ENCODE data around the gene LRRC4C. TPM values are rescaled to one million over a fixed set of nuclear protein-coding genes. Genes with fewer than 3 reads are reported as not detected.

Gene LRRC4C
- total RNA-seq, 2 donors from 2014 or later, result 1.3 TPM; not detected in 1

GRCh38 chr11:41274831-41275230 lies 184.6 kb downstream of the LRRC4C start:
- WGBS, 2 donors, result 67 to 75% methylated on average over 8 of the region's 8 CpGs
- H3K4me3 ChIP-seq, result no peak overlapping the region
- DNase-seq, result no peak
- no peaks in the 10 kb centered on the region for H3K4me1 ChIP-seq
- H3K27me3 ChIP-seq, result no peaks in the 10 kb centered on the region
- intact Hi-C loops (cut with DNase I), result no loop called here
- H3K9me3 ChIP-seq, result no peaks in the 10 kb centered on the region
- no peak for ATAC-seq
- H3K36me3 ChIP-seq (replicated peaks in 1 of 2; ENCODE audit: insufficient read depth in 1 of 2, low read depth in 2 of 2), result no peaks in the 10 kb centered on the region
- H3K27ac ChIP-seq, result no peak overlapping the region
- no peak for TF ChIP-seq CTCF (IDR thresholded peaks at IDR 0.05)
- no peak for TF ChIP-seq POLR2A (IDR thresholded peaks at IDR 0.05)

DNA sequence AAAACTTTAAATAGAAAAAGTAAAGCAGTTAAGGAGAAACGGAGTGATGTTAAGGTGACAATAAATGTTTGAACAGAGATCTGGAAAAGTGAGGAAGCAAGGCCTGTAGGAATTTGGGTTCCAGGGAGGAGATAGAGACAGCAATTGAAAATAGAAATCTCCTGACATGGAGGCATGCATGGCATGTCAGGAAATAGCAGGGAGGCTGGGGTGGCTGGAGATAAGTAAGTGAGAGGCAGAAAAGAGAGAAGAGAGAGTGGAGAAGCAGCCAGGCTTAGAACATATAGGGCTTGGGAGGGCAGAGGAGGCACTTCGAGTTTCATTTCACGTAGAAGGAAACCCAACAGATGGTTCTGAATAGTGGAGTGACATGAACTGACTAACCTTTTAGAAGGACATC lies 185.5 kb downstream of the LRRC4C start:
- intact Hi-C loops (cut with DNase I), result no loop called here

GRCh38 chr11:41267451-41267850 lies 192.0 kb downstream of the LRRC4C start:
- no peak overlapping the region for H3K27ac ChIP-seq
- ATAC-seq (no peak), DNase-seq (no peak)
- no peaks in the 10 kb centered on the region for H3K36me3 ChIP-seq (replicated peaks in 1 of 2; ENCODE audit: insufficient read depth in 1 of 2, low read depth in 2 of 2)
- H3K27me3 ChIP-seq, result no peaks in the 10 kb centered on the region
- intact Hi-C loops (cut with DNase I), result no loop called here
- no peak for TF ChIP-seq POLR2A (IDR thresholded peaks at IDR 0.05)
- TF ChIP-seq CTCF (IDR thresholded peaks at IDR 0.05), result no peak
- no peaks in the 10 kb centered on the region for H3K9me3 ChIP-seq
- 17 to 32% methylated on average over 5 of the region's 5 CpGs for WGBS, 2 donors
- no peaks in the 10 kb centered on the region for H3K4me1 ChIP-seq
- H3K4me3 ChIP-seq, result no peak overlapping the region

More for the DNA sequence above, 185.5 kb downstream of the LRRC4C start:
- 65 to 67% methylated on average over 3 of the region's 3 CpGs for WGBS, 2 donors
- ATAC-seq (no peak), DNase-seq (no peak)
- H3K36me3 ChIP-seq (replicated peaks in 1 of 2; ENCODE audit: insufficient read depth in 1 of 2, low read depth in 2 of 2), result no peaks in the 10 kb centered on the region
- H3K27me3 ChIP-seq, result no peaks in the 10 kb centered on the region
- H3K4me1 ChIP-seq, result no peaks in the 10 kb centered on the region
- TF ChIP-seq CTCF (IDR thresholded peaks at IDR 0.05), result no peak
- no peak for TF ChIP-seq POLR2A (IDR thresholded peaks at IDR 0.05)
- no peak overlapping the region for H3K4me3 ChIP-seq
- H3K9me3 ChIP-seq, result no peaks in the 10 kb centered on the region
- no peak overlapping the region for H3K27ac ChIP-seq

GRCh38 chr11:41256041-41256440 lies 203.4 kb downstream of the LRRC4C start:
- TF ChIP-seq POLR2A (IDR thresholded peaks at IDR 0.05), result no peak
- TF ChIP-seq CTCF (IDR thresholded peaks at IDR 0.05), result no peak
- no peaks in the 10 kb centered on the region for H3K9me3 ChIP-seq
- H3K4me1 ChIP-seq, result no peaks in the 10 kb centered on the region
- DNase-seq (no peak), ATAC-seq (no peak)
- intact Hi-C loops (cut with DNase I), result no loop called here
- WGBS, 2 donors, result 18 to 21% methylated on average over 3 of the region's 3 CpGs
- no peak overlapping the region for H3K4me3 ChIP-seq
- no peaks in the 10 kb centered on the region for H3K27me3 ChIP-seq
- peak overlapping the region in 1 of 4 donors; percentile 21 for H3K27ac ChIP-seq
- H3K36me3 ChIP-seq (replicated peaks in 1 of 2; ENCODE audit: insufficient read depth in 1 of 2, low read depth in 2 of 2), result no peaks in the 10 kb centered on the region

GRCh38 chr11:41254966-41255365 lies 204.5 kb downstream of the LRRC4C start:
- DNase-seq (no peak), ATAC-seq (no peak)
- WGBS, 2 donors, result 25% methylated on average over 2 of the region's 2 CpGs
- Histone ChIP-seq H3K9me3 (no peaks in the 10 kb centered on the region), H3K27ac (no peak overlapping the region), H3K27me3 (no peaks in the 10 kb centered on the region), H3K36me3 (replicated peaks in 1 of 2; ENCODE audit: insufficient read depth in 1 of 2, low read depth in 2 of 2) (no peaks in the 10 kb centered on the region), H3K4me3 (no peak overlapping the region), H3K4me1 (no peaks in the 10 kb centered on the region)
- intact Hi-C loops (cut with DNase I), result no loop called here
- no peak for TF ChIP-seq POLR2A (IDR thresholded peaks at IDR 0.05)
- no peak for TF ChIP-seq CTCF (IDR thresholded peaks at IDR 0.05)
